IMR-90 (cell line): ENCODE results near the gene HCCS. TPM values are rescaled to one million over a fixed set of nuclear protein-coding genes. Genes with fewer than 3 reads are reported as not detected.

Source experiments
- ATAC-seq: fragments of 200-7000 bp; cut with Tn5 transposase; 2 replicates; pipeline ENCODE4 v1.9.1; 2020; ENCODE audit warnings: low read depth, mild to moderate bottlenecking, moderate library complexity
- BruUV-seq: library from RNA; stranded (reverse); fragments of 400-500 nt; replicated peaks from 2 replicates; lab custom pipeline; 2021; lab: Mats Ljungman, UMichigan
- CTCF ChIA-PET: fragments of 300-600 bp; formaldehyde crosslinking; extraction: SDS; loops from one replicate; lab custom pipeline; 2021; ENCODE audit warnings: antibody characterized with exemption; lab: Yijun Ruan, JAX
- POLR2A ChIA-PET: fragments of 300-600 bp; sonication (Branson Sonifier 250); formaldehyde crosslinking; loops from one replicate; lab custom pipeline; 2022; ENCODE audit warnings: antibody characterized with exemption; ENCODE audit not compliant: unreplicated experiment; lab: Charles Lee
- DNase-seq: peaks from one replicate; pipeline ENCODE4 v3.0.0; 2013
- H2AFZ ChIP-seq: replicated peaks from 2 replicates; pipeline ENCODE3; 2013; ENCODE audit warnings: low read length, mild to moderate bottlenecking; ENCODE audit not compliant: poor library complexity
- H2AK5ac ChIP-seq: 2 replicates; pipeline ENCODE4 v1.6.1; 2013; ENCODE audit warnings: low read depth, low read length, inconsistent platforms
- H2AK9ac ChIP-seq: replicated peaks from 2 replicates; pipeline ENCODE3; 2013; ENCODE audit warnings: mild to moderate bottlenecking, low read depth, low read length, moderate library complexity; ENCODE audit not compliant: poor library complexity
- H2BK120ac ChIP-seq: 2 replicates; pipeline ENCODE4 v1.6.1; 2013; ENCODE audit warnings: low read depth, low read length, inconsistent platforms
- H2BK15ac ChIP-seq: 3 replicates; pipeline ENCODE4 v1.6.1; 2013; ENCODE audit warnings: low read depth, low read length, inconsistent platforms
- H2BK20ac ChIP-seq: 2 replicates; pipeline ENCODE4 v1.6.1; 2013; ENCODE audit warnings: low read depth, mild to moderate bottlenecking, inconsistent platforms, low read length, moderate library complexity
- H2BK5ac ChIP-seq: 2 replicates; pipeline ENCODE4 v1.6.1; 2013; ENCODE audit warnings: mild to moderate bottlenecking, low read depth, low read length, inconsistent platforms; ENCODE audit not compliant: poor library complexity, severe bottlenecking
- H3K14ac ChIP-seq: replicated peaks from 2 replicates; pipeline ENCODE4 v1.6.1; 2013; ENCODE audit warnings: low read depth, low read length, inconsistent platforms
- H3K18ac ChIP-seq: 2 replicates; pipeline ENCODE4 v1.6.1; 2013; ENCODE audit warnings: low read depth, low read length, control low read depth
- H3K23ac ChIP-seq: 2 replicates; pipeline ENCODE4 v1.6.1; 2013; ENCODE audit warnings: low read depth, low read length, inconsistent platforms
- H3K27ac ChIP-seq: 2 replicates; pipeline ENCODE4 v1.5.1; 2013; ENCODE audit warnings: mild to moderate bottlenecking, control low read depth, low read length; ENCODE audit not compliant: insufficient read depth
- H3K27me3 ChIP-seq: 2 replicates; pipeline ENCODE4 v1.6.1; 2013; ENCODE audit warnings: low read length; ENCODE audit not compliant: control insufficient read depth, insufficient read depth
- H3K36me3 ChIP-seq: 2 replicates; pipeline ENCODE4 v1.6.1; 2013; ENCODE audit warnings: low read length, mixed read lengths; ENCODE audit not compliant: control insufficient read depth, insufficient read depth
- H3K4ac ChIP-seq: 2 replicates; pipeline ENCODE4 v1.6.1; 2013; ENCODE audit warnings: low read depth, low read length, inconsistent platforms
- H3K4me1 ChIP-seq: 2 replicates; pipeline ENCODE4 v1.6.1; 2013; ENCODE audit warnings: low read length, mixed read lengths; ENCODE audit not compliant: control insufficient read depth, insufficient read depth
- H3K4me2 ChIP-seq: 2 replicates; pipeline ENCODE4 v1.6.1; 2013; ENCODE audit warnings: low read depth, mild to moderate bottlenecking, control low read depth, low read length, moderate library complexity
- H3K4me3 ChIP-seq: 2 replicates; pipeline ENCODE4 v1.5.1; 2013; ENCODE audit warnings: low read depth, mild to moderate bottlenecking, control low read depth, low read length, moderate library complexity; ENCODE audit not compliant: insufficient read depth
- H3K56ac ChIP-seq: 2 replicates; pipeline ENCODE4 v1.6.1; 2013; ENCODE audit warnings: low read length, inconsistent platforms; ENCODE audit not compliant: insufficient read depth; ENCODE audit errors: extremely low read depth
- H3K79me1 ChIP-seq, 2 experiments: 2 replicates each; pipeline ENCODE4 v1.6.1; 2013; ENCODE audit warnings: low read length in 2 of 2, inconsistent platforms in 1 of 2, low read depth in 1 of 2
- H3K9ac ChIP-seq: 2 replicates; pipeline ENCODE4 v1.6.1; 2013; ENCODE audit warnings: low read depth, low read length, control low read depth
- H3K9me1 ChIP-seq: 2 replicates; pipeline ENCODE4 v1.6.1; 2013; ENCODE audit warnings: low read length, inconsistent platforms; ENCODE audit not compliant: insufficient read depth
- H3K9me3 ChIP-seq: 2 replicates; pipeline ENCODE4 v1.6.1; 2013; ENCODE audit warnings: low read length; ENCODE audit not compliant: control insufficient read depth, insufficient read depth
- H4K20me1 ChIP-seq: 2 replicates; pipeline ENCODE4 v1.6.1; 2013; ENCODE audit warnings: low read length, inconsistent platforms; ENCODE audit not compliant: insufficient read depth
- H4K5ac ChIP-seq: 2 replicates; pipeline ENCODE4 v1.6.1; 2013; ENCODE audit warnings: mild to moderate bottlenecking, low read depth, low read length, control low read depth
- H4K8ac ChIP-seq, 2 experiments: 2 replicates each; pipeline ENCODE4 v1.6.1; 2013; ENCODE audit warnings: low read depth in 2 of 2, low read length in 2 of 2, control low read depth in 1 of 2, inconsistent platforms in 1 of 2
- H4K91ac ChIP-seq: 2 replicates; pipeline ENCODE4 v1.6.1; 2013; ENCODE audit warnings: low read depth, low read length, inconsistent platforms; ENCODE audit not compliant: insufficient read depth
- BHLHE40 ChIP-seq: fragments of 150-350 bp; IDR thresholded peaks from 2 replicates; pipeline ENCODE4 v1.6.1; 2016; ENCODE audit warnings: mild to moderate bottlenecking, low read depth, low read length
- CEBPB ChIP-seq: IDR thresholded peaks from 2 replicates; pipeline ENCODE4 v1.6.1; 2012; ENCODE audit warnings: low read depth, low read length, improper control_type of control experiment
- CHD1 ChIP-seq: IDR thresholded peaks from 2 replicates; pipeline ENCODE4 v1.6.1; 2012; ENCODE audit warnings: low read depth, low read length, improper control_type of control experiment
- FOS ChIP-seq: fragments of 150-350 bp; IDR thresholded peaks from 2 replicates; pipeline ENCODE4 v1.6.1; 2016; ENCODE audit warnings: low read depth, low read length
- MAFK ChIP-seq: IDR thresholded peaks from 2 replicates; pipeline ENCODE4 v1.6.1; 2012; ENCODE audit warnings: low read depth, low read length, improper control_type of control experiment
- MAZ ChIP-seq: IDR thresholded peaks from 2 replicates; pipeline ENCODE4 v1.6.1; 2012; ENCODE audit warnings: low read depth, mild to moderate bottlenecking, low read length, improper control_type of control experiment, moderate library complexity, borderline replicate concordance
- MXI1 ChIP-seq: IDR thresholded peaks from 2 replicates; pipeline ENCODE4 v1.6.1; 2012; ENCODE audit warnings: low read depth, mild to moderate bottlenecking, low read length, moderate library complexity, borderline replicate concordance
- NFE2L2 ChIP-seq: fragments of 150-350 bp; IDR thresholded peaks from 2 replicates; pipeline ENCODE4 v1.6.1; 2016; ENCODE audit warnings: low read depth, mild to moderate bottlenecking, low read length
- POLR2A ChIP-seq: IDR thresholded peaks from 2 replicates; pipeline ENCODE4 v1.6.1; 2012; ENCODE audit warnings: mild to moderate bottlenecking, low read depth, low read length
- RAD21 ChIP-seq: IDR thresholded peaks from 2 replicates; pipeline ENCODE4 v1.6.1; 2012; ENCODE audit warnings: low read length, improper control_type of control experiment
- RCOR1 ChIP-seq: IDR thresholded peaks from 2 replicates; pipeline ENCODE4 v1.6.1; 2012; ENCODE audit warnings: mild to moderate bottlenecking, low read length, improper control_type of control experiment; ENCODE audit not compliant: insufficient replicate concordance
- RFX5 ChIP-seq: IDR thresholded peaks from 2 replicates; pipeline ENCODE4 v1.8.0; 2012; ENCODE audit warnings: low read depth, mild to moderate bottlenecking, low read length, moderate library complexity
- SMC3 ChIP-seq: fragments of 150-350 bp; IDR thresholded peaks from 2 replicates; pipeline ENCODE4 v1.6.1; 2016; ENCODE audit warnings: low read depth, mild to moderate bottlenecking, antibody characterized with exemption, low read length, moderate library complexity
- USF2 ChIP-seq: fragments of 150-350 bp; IDR thresholded peaks from 2 replicates; pipeline ENCODE4 v1.6.1; 2017; ENCODE audit warnings: mild to moderate bottlenecking, antibody characterized with exemption, low read length, low read depth
- WGBS, 2 experiments: methylation state at CpG; one replicate each; pipeline versions ENCODE4 v1.1.5 to v1.1.7; 2013; ENCODE audit warnings: missing lambda C conversion rate in 2 of 2; ENCODE audit not compliant: insufficient read length in 1 of 2; ENCODE audit errors: extremely low coverage in 2 of 2; 5-methylcytosine and 5-hydroxymethylcytosine counted together
- dilution Hi-C: fragments of 300-500 bp; cut with HindIII; formaldehyde crosslinking; loops from one replicate; pipeline ENCODE4 v1.14.3; 2018; ENCODE audit warnings: low sequenced_read_pairs; ENCODE audit not compliant: unreplicated experiment
- in situ Hi-C: fragments of 300-500 bp; cut with MboI; formaldehyde crosslinking; loops from 3 replicates; pipeline ENCODE4 v1.14.3; 2019; ENCODE audit warnings: low sequenced_read_pairs, inconsistent platforms, mixed read lengths
- intact Hi-C: fragments of 100-400 bp; cut with micrococcal nuclease; formaldehyde crosslinking; loops from 2 replicates; pipeline ENCODE4 v1.10.0; 2022
- polyA plus RNA-seq, 3 experiments: library from polyadenylated mRNA; depleted of rRNA; stranded (reverse); fragments of >200 nt; gene quantifications; 2 replicates each; pipeline ENCODE4 v1.2.3, GENCODE V29; 2012; ENCODE audit warnings: low replicate concordance in 1 of 3
- total RNA-seq: library from RNA; depleted of rRNA; stranded (reverse); fragments of >200 nt; gene quantifications from 2 replicates; pipeline ENCODE4 v1.2.3, GENCODE V29; 2012
- TF ChIP-seq, protein P1 (sequence below): fragments of 150-350 bp; IDR thresholded peaks from 2 replicates; pipeline ENCODE4 v1.6.1; 2016; ENCODE audit warnings: low read depth, mild to moderate bottlenecking, low read length, moderate library complexity, borderline replicate concordance
- TF ChIP-seq, protein P2 (sequence below): conservative IDR thresholded peaks from 2 replicates; pipeline ENCODE4 v1.5.1; 2012; ENCODE audit warnings: mild to moderate bottlenecking, low read depth, low read length, improper control_type of control experiment

Gene HCCS
- total and polyA plus RNA-seq, 2 of the 4 experiments (the other 2 are of a cell fraction), result 24.0 to 28.6 TPM

DNA sequence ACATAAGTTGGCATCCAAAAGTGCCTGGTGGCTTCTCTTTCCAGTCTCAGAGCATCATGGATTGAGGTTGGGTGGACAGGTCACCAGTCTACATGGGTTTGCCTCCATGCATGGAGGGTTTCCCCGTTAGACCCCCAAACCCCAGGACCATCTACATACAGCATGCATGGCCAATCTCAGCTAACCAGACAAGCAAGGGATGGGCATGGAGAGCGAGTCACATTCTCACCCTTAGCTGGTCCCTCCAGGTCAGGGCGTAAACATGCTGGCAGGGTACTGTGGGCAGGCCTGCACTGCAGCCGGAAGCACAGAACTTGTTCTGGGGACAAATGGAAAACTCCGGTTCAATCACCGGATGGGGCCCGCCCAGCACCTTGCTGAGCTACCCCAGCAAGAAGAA lies 37.3 kb downstream of the HCCS start:
- in situ Hi-C loops, result loop anchor here (5.0 to 10.0 kb wide), 2 partner anchors 379 to 616 kb away; no protein-coding TSS in a partner anchor
- BruUV-seq, result no TSS peak
- no peak overlapping the region for H3K27ac ChIP-seq

More for the DNA sequence above, 37.3 kb downstream of the HCCS start:
- Histone ChIP-seq H3K27me3 (no peaks in the 10 kb centered on the region), H4K8ac (no peak overlapping the region), H4K20me1 (no peaks in the 10 kb centered on the region), H3K4ac (no peak overlapping the region), H3K9me3 (no peaks in the 10 kb centered on the region), H3K9ac (no peak overlapping the region), H4K91ac (no peak overlapping the region), H2BK5ac (no peak overlapping the region), H3K14ac (no peak overlapping the region), H3K23ac (no peak overlapping the region), H3K9me1 (no peaks in the 10 kb centered on the region), H3K79me1 (no peaks in the 10 kb centered on the region), H3K4me3 (no peak overlapping the region), H2AFZ (no peak overlapping the region), H3K4me2 (no peak overlapping the region), H3K56ac (no peak overlapping the region), H3K36me3 (no peaks in the 10 kb centered on the region), H2AK5ac (no peak overlapping the region), H2BK20ac (no peak overlapping the region), H3K4me1 (no peaks in the 10 kb centered on the region), H2BK120ac (no peak overlapping the region), H2AK9ac (no peak overlapping the region), H2BK15ac (no peak overlapping the region), H4K5ac (no peak overlapping the region), H3K18ac (no peak overlapping the region)
- ATAC-seq (no peak), DNase-seq (no peak)
- POLR2A ChIA-PET, result no interaction called here
- TF ChIP-seq SMC3 (no peak), RCOR1 (no peak), RFX5 (no peak), NFE2L2 (no peak), CHD1 (no peak), MAZ (no peak), POLR2A (no peak), CEBPB (no peak), BHLHE40 (no peak), MAFK (no peak), MXI1 (no peak), RAD21 (no peak), USF2 (no peak), FOS (no peak)
- TF ChIP-seq, protein P1, sequence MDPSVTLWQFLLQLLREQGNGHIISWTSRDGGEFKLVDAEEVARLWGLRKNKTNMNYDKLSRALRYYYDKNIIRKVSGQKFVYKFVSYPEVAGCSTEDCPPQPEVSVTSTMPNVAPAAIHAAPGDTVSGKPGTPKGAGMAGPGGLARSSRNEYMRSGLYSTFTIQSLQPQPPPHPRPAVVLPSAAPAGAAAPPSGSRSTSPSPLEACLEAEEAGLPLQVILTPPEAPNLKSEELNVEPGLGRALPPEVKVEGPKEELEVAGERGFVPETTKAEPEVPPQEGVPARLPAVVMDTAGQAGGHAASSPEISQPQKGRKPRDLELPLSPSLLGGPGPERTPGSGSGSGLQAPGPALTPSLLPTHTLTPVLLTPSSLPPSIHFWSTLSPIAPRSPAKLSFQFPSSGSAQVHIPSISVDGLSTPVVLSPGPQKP, result no peak
- TF ChIP-seq, protein P2, sequence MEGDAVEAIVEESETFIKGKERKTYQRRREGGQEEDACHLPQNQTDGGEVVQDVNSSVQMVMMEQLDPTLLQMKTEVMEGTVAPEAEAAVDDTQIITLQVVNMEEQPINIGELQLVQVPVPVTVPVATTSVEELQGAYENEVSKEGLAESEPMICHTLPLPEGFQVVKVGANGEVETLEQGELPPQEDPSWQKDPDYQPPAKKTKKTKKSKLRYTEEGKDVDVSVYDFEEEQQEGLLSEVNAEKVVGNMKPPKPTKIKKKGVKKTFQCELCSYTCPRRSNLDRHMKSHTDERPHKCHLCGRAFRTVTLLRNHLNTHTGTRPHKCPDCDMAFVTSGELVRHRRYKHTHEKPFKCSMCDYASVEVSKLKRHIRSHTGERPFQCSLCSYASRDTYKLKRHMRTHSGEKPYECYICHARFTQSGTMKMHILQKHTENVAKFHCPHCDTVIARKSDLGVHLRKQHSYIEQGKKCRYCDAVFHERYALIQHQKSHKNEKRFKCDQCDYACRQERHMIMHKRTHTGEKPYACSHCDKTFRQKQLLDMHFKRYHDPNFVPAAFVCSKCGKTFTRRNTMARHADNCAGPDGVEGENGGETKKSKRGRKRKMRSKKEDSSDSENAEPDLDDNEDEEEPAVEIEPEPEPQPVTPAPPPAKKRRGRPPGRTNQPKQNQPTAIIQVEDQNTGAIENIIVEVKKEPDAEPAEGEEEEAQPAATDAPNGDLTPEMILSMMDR, result no peak
- CTCF ChIA-PET, result no interaction called here
- no CpG with 5 or more reads among the region's 7 CpGs for WGBS, 2 experiments
- intact Hi-C loops (loop anchor here (10.0 kb wide), 1 partner anchor 276 kb away; no protein-coding TSS in a partner anchor), dilution Hi-C loops (loop anchor here (25.0 kb wide), 1 partner anchor 961 kb away; no protein-coding TSS in a partner anchor)
